ENCODE results near the gene FUCA1. TPM values are rescaled to one million over a fixed set of nuclear protein-coding genes. Genes with fewer than 3 reads are reported as not detected.

Gene FUCA1
- total and polyA plus RNA-seq, 2 donors (not counting 3 experiments of a cell fraction or from before 2014, with no cell fraction given): 4.9 to 5.6 TPM

GRCh38 chr1:23843644-23844043, 24.4 kb downstream of the FUCA1 start:
- FAIRE-seq: no peak
- H3K9ac ChIP-seq (replicated peaks; ENCODE audit: extremely low read depth, insufficient read depth, low read length): no peak overlapping the region
- H3K36me3 ChIP-seq (ENCODE audit: control insufficient read depth in 2 of 2, extremely low read depth in 1 of 2, insufficient read depth in 2 of 2, low read length in 2 of 2): no peaks in the 10 kb centered on the region
- H2AFZ ChIP-seq (ENCODE audit: low read depth, low read length): no peak overlapping the region
- ChIA-PET CTCF (interaction anchor here (0.8 kb wide), 1 partner anchor 306 kb away, joined by 4 read pairs; no protein-coding TSS in a partner anchor), POLR2A (interaction anchor here (0.6 kb wide), 1 partner anchor 108 kb away, joined by 5 read pairs; no protein-coding TSS in a partner anchor)
- no peaks in the 10 kb centered on the region for H3K79me2 ChIP-seq (ENCODE audit: control insufficient read depth, insufficient read depth, low read length)
- no peaks in the 10 kb centered on the region for H3K4me1 ChIP-seq (ENCODE audit: control insufficient read depth, extremely low read depth, insufficient read depth, low read length)
- DNase-seq (ENCODE audit: low read depth, low spot score): no peak
- H3K4me2 ChIP-seq (ENCODE audit: insufficient read depth, low read length): no peak overlapping the region
- H3K27me3 ChIP-seq (ENCODE audit: control insufficient read depth in 2 of 2, insufficient read depth in 2 of 2, low read length in 2 of 2): peaks cover 6 to 7% of the 10 kb centered on the region in 2 experiments
- no TSS peak for BruUV-seq (replicated peaks)
- dilution Hi-C loops (cut with MboI; ENCODE audit: extremely low pct_ligation_motif_present, low sequenced_read_pairs) (no loop called here), intact Hi-C loops (cut with micrococcal nuclease) (no loop called here)
- TF ChIP-seq POLR2AphosphoS5 (IDR thresholded peaks at IDR 0.05; ENCODE audit: insufficient read depth, low read depth, low read length) (no peak), MYC (IDR thresholded peaks at IDR 0.05; ENCODE audit: low read depth, low read length) (no peak), FOS (IDR thresholded peaks at IDR 0.05; ENCODE audit: borderline replicate concordance, insufficient read depth, low read length) (no peak), GATA2 (IDR thresholded peaks at IDR 0.05; ENCODE audit: insufficient read depth, insufficient read length, low read depth, low read length) (no peak), JUN (IDR thresholded peaks at IDR 0.05; ENCODE audit: borderline replicate concordance, insufficient read depth, insufficient read length, low read depth) (no peak), POLR2A (IDR thresholded peaks at IDR 0.05; ENCODE audit: low read depth, low read length) (no peak), EZH2 (IDR thresholded peaks at IDR 0.05; ENCODE audit: borderline replicate concordance, low read depth, low read length, severe bottlenecking) (no peak), MAX (IDR thresholded peaks at IDR 0.05; ENCODE audit: insufficient read depth, insufficient read length) (no peak), CTCF (IDR thresholded peaks at IDR 0.05; ENCODE audit: extremely low read depth in 1 of 2, insufficient read depth in 1 of 2, low read depth in 1 of 2, low read length in 2 of 2) (no peak)
- no peaks in the 10 kb centered on the region for H4K20me1 ChIP-seq (replicated peaks; ENCODE audit: control insufficient read depth, extremely low read depth, insufficient read depth, low read length)
- no peak overlapping the region for H3K27ac ChIP-seq (ENCODE audit: insufficient read depth, low read depth, low read length)
- H3K9me1 ChIP-seq (replicated peaks; ENCODE audit: control insufficient read depth, extremely low read depth, insufficient read depth, low read length): no peaks in the 10 kb centered on the region
- H3K9me3 ChIP-seq (replicated peaks; ENCODE audit: control insufficient read depth, insufficient read depth, low read length): no peaks in the 10 kb centered on the region
- no peak overlapping the region for H3K4me3 ChIP-seq (replicated peaks in 1 of 3; ENCODE audit: insufficient read depth in 1 of 3, low read depth in 1 of 3, low read length in 3 of 3)
